ENCODE results near the gene TIMM8A.
"Not testable (repeated sequence)": the region's sequence is repeated elsewhere in the genome, so short reads cannot be mapped to it uniquely, and the experiment has no call there.

The TIMM8A gene

GRCh38 chrX:101359966-101360365 lies 11.4 kb upstream of the TIMM8A start:
- DNase-seq (ENCODE audit: low spot score) = no peak

DNA sequence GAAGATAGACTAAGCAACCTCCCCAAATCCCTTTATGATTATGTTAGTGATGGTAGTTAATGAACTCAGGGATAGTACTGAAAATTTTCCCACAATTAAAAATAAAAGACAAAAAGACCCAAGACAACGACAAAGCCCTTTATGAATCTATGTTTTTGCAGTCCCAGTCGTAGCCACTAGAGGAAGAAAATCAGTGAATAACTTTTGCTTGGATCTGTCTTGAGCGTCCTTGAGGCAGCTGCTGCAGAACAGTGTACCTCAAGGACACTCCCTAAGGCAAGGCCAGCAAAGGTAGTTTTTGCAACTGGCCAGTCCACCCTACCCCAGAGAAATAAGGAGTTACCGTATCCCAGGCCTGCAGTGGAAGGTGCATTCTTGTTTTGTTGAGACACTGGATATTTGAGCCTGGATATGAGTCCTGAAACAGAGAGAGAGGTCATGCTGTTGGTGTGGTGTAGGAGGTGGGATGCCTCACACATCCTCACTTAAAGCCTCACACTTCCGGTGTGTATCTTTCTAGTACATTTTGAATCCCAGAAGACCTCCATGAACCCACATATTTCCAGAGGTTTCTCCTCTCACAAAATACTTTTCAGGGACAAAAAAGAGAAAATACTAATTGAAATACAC lies 8.7 kb upstream of the TIMM8A start:
- DNase-seq (ENCODE audit: low spot score) = no peak

GRCh38 chrX:101349193-101349562 lies 636 bp upstream of the TIMM8A start:
- no peak for DNase-seq (ENCODE audit: low spot score)

- no peak for DNase-seq (ENCODE audit: low spot score)
These were observed 587 bp downstream of the TIMM8A start for GRCh38 chrX:101347859-101348451.

DNA sequence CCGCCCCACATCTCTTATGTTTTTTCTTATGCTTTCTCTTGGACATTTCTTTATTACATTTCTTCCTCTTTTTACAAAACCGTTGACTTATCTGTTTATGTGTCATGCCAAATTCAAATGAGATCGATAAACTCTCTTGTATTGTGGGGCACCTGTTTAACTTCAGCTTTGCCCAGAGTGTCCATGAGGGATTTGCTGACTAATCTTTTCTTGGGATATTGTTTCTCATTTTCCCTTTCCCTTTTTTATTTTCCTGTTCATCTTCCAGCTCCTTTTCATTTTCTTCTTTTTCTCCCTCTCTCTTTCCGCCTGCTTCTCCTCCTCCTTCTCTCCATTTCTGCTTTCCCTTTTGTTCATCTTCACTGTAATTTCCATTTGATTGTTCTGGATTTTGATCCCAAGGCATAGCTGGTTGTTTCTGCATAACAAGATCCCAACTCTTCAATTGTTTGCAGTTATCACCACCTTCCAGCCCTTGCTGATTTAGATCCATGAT lies 10.7 kb downstream of the TIMM8A start:
- DNase-seq (ENCODE audit: low spot score) = no peak

GRCh38 chrX:101334310-101334709 lies 14.2 kb downstream of the TIMM8A start:
- not testable (repeated sequence) for DNase-seq (ENCODE audit: low spot score)

GRCh38 chrX:101326600-101326999 lies 21.9 kb downstream of the TIMM8A start:
- DNase-seq (ENCODE audit: low spot score) = not testable (repeated sequence)

DNA sequence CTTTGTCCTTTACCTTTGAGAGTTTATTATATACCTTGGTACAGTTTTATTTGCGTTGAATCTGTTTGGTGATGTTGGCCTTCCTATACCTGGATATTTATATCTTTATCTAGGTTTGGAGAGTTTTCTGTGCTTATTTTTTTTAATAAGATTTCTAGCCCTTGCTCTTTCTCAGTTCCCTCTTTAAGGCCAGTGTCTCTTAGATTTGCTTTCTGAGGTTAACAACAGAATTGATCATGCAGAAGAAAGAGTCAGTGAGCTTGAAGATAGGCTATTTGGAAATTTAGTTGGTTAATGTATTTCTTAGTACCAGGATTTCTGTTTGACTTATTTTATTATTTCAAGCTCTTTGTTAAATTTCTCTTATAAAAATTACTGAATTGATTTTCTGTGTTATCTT lies 44.8 kb downstream of the TIMM8A start:
- DNase-seq (ENCODE audit: low spot score) = no peak
